Effector memory CD4-positive, alpha-beta T cell (primary cell): ENCODE results near the gene FOXN3.
A peak's percentile ranks its signal among the peaks of the same experiment; 100 is the strongest.

Experiments
- DNase-seq, 3 donors: peaks; one replicate each; pipeline ENCODE4 v3.0.0-alpha.2; 2020
- H3K27ac ChIP-seq: 2 replicates; pipeline ENCODE4 v1.7.0; 2013; ENCODE audit warnings: mild to moderate bottlenecking, low read length, moderate library complexity; ENCODE audit not compliant: insufficient read depth, poor library complexity, severe bottlenecking
- H3K27me3 ChIP-seq: replicated peaks from 2 replicates; pipeline ENCODE4 v1.7.0; 2013; ENCODE audit warnings: mild to moderate bottlenecking, low read length; ENCODE audit not compliant: insufficient read depth, control insufficient read depth, poor library complexity, severe bottlenecking
- H3K36me3 ChIP-seq: 2 replicates; pipeline ENCODE4 v1.7.0; 2013; ENCODE audit warnings: mild to moderate bottlenecking, low read length, moderate library complexity; ENCODE audit not compliant: control insufficient read depth, insufficient read depth
- H3K4me1 ChIP-seq: 2 replicates; pipeline ENCODE4 v1.7.0; 2013; ENCODE audit warnings: low read length, mild to moderate bottlenecking; ENCODE audit not compliant: control insufficient read depth, insufficient read depth, poor library complexity, severe bottlenecking
- H3K4me3 ChIP-seq: 2 replicates; pipeline ENCODE4 v1.7.0; 2013; ENCODE audit warnings: low read length, low read depth, mild to moderate bottlenecking; ENCODE audit not compliant: insufficient read depth, poor library complexity, severe bottlenecking
- H3K9me3 ChIP-seq: 2 replicates; pipeline ENCODE4 v1.7.0; 2013; ENCODE audit warnings: mild to moderate bottlenecking, low read length, moderate library complexity; ENCODE audit not compliant: control insufficient read depth

FOXN3 gene

GRCh38 chr14:89386212-89386886 lies 30.7 kb downstream of the FOXN3 start:
- no peak for DNase-seq
- Histone ChIP-seq H3K9me3 (no peaks in the 10 kb centered on the region), H3K27ac (no peak overlapping the region)

GRCh38 chr14:89384636-89385035 lies 32.4 kb downstream of the FOXN3 start:
- Histone ChIP-seq H3K9me3 (no peaks in the 10 kb centered on the region), H3K4me3 (no peak overlapping the region), H3K27ac (no peak overlapping the region), H3K4me1 (no peaks in the 10 kb centered on the region), H3K27me3 (no peaks in the 10 kb centered on the region), H3K36me3 (no peaks in the 10 kb centered on the region)
- DNase-seq, result no peak

More at GRCh38 chr14:89386212-89386886, 30.7 kb downstream of the FOXN3 start:
- Histone ChIP-seq H3K36me3 (peaks cover 3% of the 10 kb centered on the region), H3K27me3 (no peaks in the 10 kb centered on the region), H3K4me1 (no peaks in the 10 kb centered on the region), H3K4me3 (no peak overlapping the region)

- H3K27me3 ChIP-seq, result no peaks in the 10 kb centered on the region
- no peaks in the 10 kb centered on the region for H3K36me3 ChIP-seq
- no peak overlapping the region for H3K4me3 ChIP-seq
- H3K9me3 ChIP-seq, result no peaks in the 10 kb centered on the region
- no peak overlapping the region for H3K27ac ChIP-seq
- H3K4me1 ChIP-seq, result no peaks in the 10 kb centered on the region
- no peak for DNase-seq
These were observed 33.0 kb downstream of the FOXN3 start for GRCh38 chr14:89384023-89384422.

- Histone ChIP-seq H3K4me1 (no peaks in the 10 kb centered on the region), H3K4me3 (no peak overlapping the region), H3K27me3 (no peaks in the 10 kb centered on the region), H3K36me3 (no peaks in the 10 kb centered on the region), H3K27ac (no peak overlapping the region), H3K9me3 (no peaks in the 10 kb centered on the region)
- DNase-seq, result no peak
These were observed 33.9 kb downstream of the FOXN3 start for GRCh38 chr14:89382901-89383845.

- DNase-seq, result no peak
- Histone ChIP-seq H3K27me3 (no peaks in the 10 kb centered on the region), H3K27ac (no peak overlapping the region), H3K36me3 (no peaks in the 10 kb centered on the region), H3K4me1 (no peaks in the 10 kb centered on the region), H3K4me3 (no peak overlapping the region), H3K9me3 (no peaks in the 10 kb centered on the region)
These were observed 34.5 kb downstream of the FOXN3 start for GRCh38 chr14:89382487-89382886.

- Histone ChIP-seq H3K36me3 (no peaks in the 10 kb centered on the region), H3K9me3 (no peaks in the 10 kb centered on the region), H3K4me3 (no peak overlapping the region), H3K4me1 (no peaks in the 10 kb centered on the region), H3K27me3 (no peaks in the 10 kb centered on the region), H3K27ac (no peak overlapping the region)
- no peak for DNase-seq
These were observed 36.9 kb downstream of the FOXN3 start for GRCh38 chr14:89379891-89380820.

- Histone ChIP-seq H3K27me3 (no peaks in the 10 kb centered on the region), H3K27ac (no peak overlapping the region), H3K9me3 (no peaks in the 10 kb centered on the region), H3K4me1 (no peaks in the 10 kb centered on the region), H3K36me3 (no peaks in the 10 kb centered on the region), H3K4me3 (no peak overlapping the region)
- DNase-seq, result no peak
These were observed 38.0 kb downstream of the FOXN3 start for GRCh38 chr14:89379006-89379405.

GRCh38 chr14:89378119-89378518 lies 38.9 kb downstream of the FOXN3 start:
- DNase-seq, result peak in 2 of 3 donors; percentile 7 to 15
- Histone ChIP-seq H3K36me3 (no peaks in the 10 kb centered on the region), H3K27ac (no peak overlapping the region), H3K9me3 (no peaks in the 10 kb centered on the region), H3K4me3 (no peak overlapping the region), H3K4me1 (no peaks in the 10 kb centered on the region), H3K27me3 (no peaks in the 10 kb centered on the region)

- DNase-seq, result no peak
- H3K36me3 ChIP-seq, result no peaks in the 10 kb centered on the region
- H3K27ac ChIP-seq, result no peak overlapping the region
These were observed 39.5 kb downstream of the FOXN3 start for GRCh38 chr14:89377544-89377943.

More at GRCh38 chr14:89377544-89377943, 39.5 kb downstream of the FOXN3 start:
- no peaks in the 10 kb centered on the region for H3K9me3 ChIP-seq
- no peak overlapping the region for H3K4me3 ChIP-seq
- H3K27me3 ChIP-seq, result no peaks in the 10 kb centered on the region
- H3K4me1 ChIP-seq, result peaks cover under 1% of the 10 kb centered on the region
